Lung (tissue), 12 donors: ENCODE data around the gene ITGAV. TPM values are rescaled to one million over a fixed set of nuclear protein-coding genes. Genes with fewer than 3 reads are reported as not detected.

ENCODE experiments used
- ATAC-seq: fragments of 200-7000 bp; cut with Tn5 transposase; one replicate; pipeline ENCODE4 v1.9.1; 2020; ENCODE audit warnings: moderate number of reproducible peaks; ENCODE audit not compliant: insufficient read depth, low FRiP score
- DNase-seq, 3 donors: peaks; one replicate each; pipeline ENCODE4 v3.0.0-alpha.2; 2013 to 2017
- H3K27ac ChIP-seq, 2 donors: one replicate each; pipeline ENCODE4 v1.5.1; 2013; ENCODE audit warnings: mild to moderate bottlenecking in 2 of 2, moderate library complexity in 2 of 2, control low read depth in 1 of 2, inconsistent platforms in 1 of 2, low read depth in 1 of 2, low read length in 1 of 2
- H3K27me3 ChIP-seq, 3 donors: one replicate each; pipeline ENCODE4 v1.5.1; 2013; ENCODE audit warnings: low read length in 2 of 3; ENCODE audit not compliant: control insufficient read depth in 3 of 3, insufficient read depth in 3 of 3
- H3K36me3 ChIP-seq, 4 donors: one replicate each; pipeline ENCODE4 v1.5.1; 2013; ENCODE audit warnings: low read length in 4 of 4, mild to moderate bottlenecking in 1 of 4, moderate library complexity in 1 of 4; ENCODE audit not compliant: control insufficient read depth in 4 of 4, insufficient read depth in 4 of 4
- H3K4me1 ChIP-seq, 5 donors: one replicate each; pipeline ENCODE4 v1.5.1; 2013; ENCODE audit warnings: low read length in 5 of 5, mild to moderate bottlenecking in 2 of 5, moderate library complexity in 1 of 5; ENCODE audit not compliant: control insufficient read depth in 5 of 5, insufficient read depth in 5 of 5
- H3K4me3 ChIP-seq: one replicate; pipeline ENCODE4 v1.5.1; 2013; ENCODE audit warnings: mild to moderate bottlenecking, control low read depth, moderate library complexity
- H3K9ac ChIP-seq, 2 donors: one replicate each; pipeline ENCODE4 v1.5.1; 2013; ENCODE audit warnings: low read length in 2 of 2, control low read depth in 1 of 2; ENCODE audit not compliant: insufficient read depth in 1 of 2
- H3K9me3 ChIP-seq, 4 donors: one replicate each; pipeline ENCODE4 v1.5.1; 2013; ENCODE audit warnings: low read length in 3 of 4, mild to moderate bottlenecking in 1 of 4, moderate library complexity in 1 of 4; ENCODE audit not compliant: control insufficient read depth in 4 of 4, insufficient read depth in 3 of 4
- CTCF ChIP-seq: IDR thresholded peaks from 2 replicates; pipeline ENCODE4 v1.5.1; 2012; ENCODE audit warnings: mild to moderate bottlenecking; ENCODE audit errors: control extremely low read depth, extremely low read depth
- WGBS, 2 donors: extraction: QIAGEN DNeasy Blood & Tissue Kit; methylation state at CpG; one replicate each; pipeline ENCODE4 v1.1.7; 2013; 5-methylcytosine and 5-hydroxymethylcytosine counted together
- polyA plus RNA-seq, 2 donors: library from polyadenylated mRNA; stranded (reverse); fragments of 200-250 nt; gene quantifications; one replicate each; pipeline ENCODE4 v1.2.1, GENCODE V29; 2013
- total RNA-seq, 2 donors: library from RNA; depleted of rRNA in 1 of 2; stranded (reverse); fragments of >200 nt in 1 of 2; gene quantifications; one replicate each; pipeline ENCODE4 v1.2.1, GENCODE V29; 2014 to 2021
- donor health status: control.
- donor health status: control.
- donor health status: Bipolar disorder and iron deficiency.
- donor health status: healthy.
- donor health status: DM: yes; HTN: yes; CAD: no.

Gene ITGAV
- total and polyA plus RNA-seq, 4 donors, result 10.1 to 91.8 (median 43.8) TPM

GRCh38 chr2:186593523-186593922 lies 3.7 kb downstream of the ITGAV start:
- ATAC-seq (no peak), DNase-seq (no peak)
- no peak overlapping the region for H3K27ac ChIP-seq
- H3K4me1 ChIP-seq, result peaks cover 0 to 24% (median 6%) of the 10 kb centered on the region in 5 donors
- no peaks in the 10 kb centered on the region for H3K27me3 ChIP-seq
- H3K9ac ChIP-seq, result no peak overlapping the region
- H3K4me3 ChIP-seq, result no peak overlapping the region
- no peaks in the 10 kb centered on the region for H3K36me3 ChIP-seq
- no peaks in the 10 kb centered on the region for H3K9me3 ChIP-seq
- TF ChIP-seq CTCF, result no peak
- WGBS, 2 donors, result 32 to 64% methylated on average over 3 of the region's 3 CpGs

GRCh38 chr2:186594001-186594722 lies 4.3 kb downstream of the ITGAV start:
- H3K4me3 ChIP-seq, result no peak overlapping the region
- H3K4me1 ChIP-seq, result peaks cover 0 to 25% (median 6%) of the 10 kb centered on the region in 5 donors
- no peaks in the 10 kb centered on the region for H3K9me3 ChIP-seq
- peak overlapping the region in 1 of 2 donors; percentile 56 for H3K27ac ChIP-seq
- TF ChIP-seq CTCF, result no peak
- DNase-seq (no peak), ATAC-seq (no peak)
- WGBS, 2 donors, result 70 to 79% methylated on average over 4 of the region's 4 CpGs
- no peaks in the 10 kb centered on the region for H3K27me3 ChIP-seq
- H3K36me3 ChIP-seq, result no peaks in the 10 kb centered on the region
- no peak overlapping the region for H3K9ac ChIP-seq

- no peaks in the 10 kb centered on the region for H3K9me3 ChIP-seq
- H3K4me3 ChIP-seq, result no peak overlapping the region
- no peaks in the 10 kb centered on the region for H3K27me3 ChIP-seq
- no peak for TF ChIP-seq CTCF
- peaks cover 0 to 34% (median 7%) of the 10 kb centered on the region in 5 donors for H3K4me1 ChIP-seq
- WGBS, 2 donors, result 44 to 68% methylated on average over 2 of the region's 2 CpGs
- no peaks in the 10 kb centered on the region for H3K36me3 ChIP-seq
- no peak overlapping the region for H3K9ac ChIP-seq
- ATAC-seq, result no peak
- DNase-seq, result peak; percentile 14 to 56 (median 22)
- peak overlapping the region in 1 of 2 donors; percentile 65 for H3K27ac ChIP-seq
Observed at GRCh38 chr2:186595219-186595618, 5.4 kb downstream of the ITGAV start.
